ENCODE results near the gene ST3GAL3. TPM values are rescaled to one million over a fixed set of nuclear protein-coding genes. Genes with fewer than 3 reads are reported as not detected.

ST3GAL3 gene
- polyA plus RNA-seq, 2 of the 4 experiments (the other 2 are of a cell fraction): 2.5 to 4.0 TPM

DNA sequence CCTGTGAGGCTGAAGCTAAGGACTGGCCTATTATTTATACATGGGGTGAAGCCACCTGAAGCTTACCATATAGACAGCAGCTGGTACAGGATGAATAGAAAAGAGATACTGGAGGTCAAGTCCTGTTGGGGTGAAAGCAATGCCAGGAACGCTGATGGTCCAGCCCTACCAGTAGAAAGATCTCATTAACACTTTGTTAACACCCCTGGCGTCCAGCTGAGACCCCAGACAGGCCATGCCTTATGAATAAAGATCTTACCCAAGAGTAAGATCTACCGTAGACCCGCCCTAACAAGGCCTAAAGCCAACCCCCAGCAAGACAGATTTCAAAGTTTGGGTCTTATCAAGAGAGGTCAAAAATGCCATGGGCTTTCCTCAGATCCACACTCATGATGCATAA lies 34.7 kb downstream of the ST3GAL3 start:
- ATAC-seq (no peak), DNase-seq (ENCODE audit: low read depth in 1 of 2, low spot score in 1 of 2) (no peak), FAIRE-seq (no peak)
- H3K9me3 ChIP-seq: no peaks in the 10 kb centered on the region
- no peak overlapping the region for H3K4me2 ChIP-seq
- ChIA-PET POLR2A (no interaction called here), CTCF (interaction anchor here (1.8 kb wide), 1 partner anchor 22 kb away, joined by 5 read pairs; no protein-coding TSS in a partner anchor)
- WGBS (ENCODE audit: missing lambda C conversion rate): 94% methylated on average over 4 of the region's 4 CpGs
- no peak for TF ChIP-seq FOXS1 (CRISPR knock-in tag; IDR thresholded peaks at IDR 0.05)
- TF ChIP-seq KDM5A (IDR thresholded peaks at IDR 0.05): no peak
- TF ChIP-seq TP53 (CRISPR knock-in tag; IDR thresholded peaks at IDR 0.05): no peak
- TF ChIP-seq NR3C1 (IDR thresholded peaks at IDR 0.05): no peak
- no peak for TF ChIP-seq HOXB5 (CRISPR knock-in tag; IDR thresholded peaks at IDR 0.05)
- TF ChIP-seq, protein P1, sequence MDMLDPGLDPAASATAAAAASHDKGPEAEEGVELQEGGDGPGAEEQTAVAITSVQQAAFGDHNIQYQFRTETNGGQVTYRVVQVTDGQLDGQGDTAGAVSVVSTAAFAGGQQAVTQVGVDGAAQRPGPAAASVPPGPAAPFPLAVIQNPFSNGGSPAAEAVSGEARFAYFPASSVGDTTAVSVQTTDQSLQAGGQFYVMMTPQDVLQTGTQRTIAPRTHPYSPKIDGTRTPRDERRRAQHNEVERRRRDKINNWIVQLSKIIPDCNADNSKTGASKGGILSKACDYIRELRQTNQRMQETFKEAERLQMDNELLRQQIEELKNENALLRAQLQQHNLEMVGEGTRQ (IDR thresholded peaks at IDR 0.05): no peak
- no peak for TF ChIP-seq PHF8 (IDR thresholded peaks at IDR 0.05; ENCODE audit: borderline replicate concordance, low read depth)
- TF ChIP-seq E2F6 (IDR thresholded peaks at IDR 0.05; ENCODE audit: borderline replicate concordance, low read depth): no peak
- no peak for TF ChIP-seq CTCF (IDR thresholded peaks at IDR 0.05)
- no peak for TF ChIP-seq ATOH8 (CRISPR knock-in tag; IDR thresholded peaks at IDR 0.05; ENCODE audit: low read depth)
- no peak for TF ChIP-seq MYC (IDR thresholded peaks at IDR 0.05; ENCODE audit: borderline replicate concordance, low read length)
- TF ChIP-seq HOXA7 (CRISPR knock-in tag; IDR thresholded peaks at IDR 0.05): no peak
- TF ChIP-seq CHD4 (IDR thresholded peaks at IDR 0.05; ENCODE audit: borderline replicate concordance): no peak
- no peak overlapping the region for H3K27ac ChIP-seq
- H3K4me1 ChIP-seq: no peaks in the 10 kb centered on the region
- H3K4me3 ChIP-seq: no peak overlapping the region

GRCh38 chr1:43743206-43743605 lies 35.9 kb downstream of the ST3GAL3 start:
- no peak overlapping the region for H3K27ac ChIP-seq
- ATAC-seq: no peak
- WGBS (ENCODE audit: missing lambda C conversion rate): 56% methylated on average over 1 of the region's 1 CpG
- H3K4me3 ChIP-seq: no peak overlapping the region
- no peak for TF ChIP-seq NR3C1 (IDR thresholded peaks at IDR 0.05)
- no peak for TF ChIP-seq TP53 (CRISPR knock-in tag; IDR thresholded peaks at IDR 0.05)
- TF ChIP-seq, protein P1 (IDR thresholded peaks at IDR 0.05): no peak
- no peak for TF ChIP-seq HEYL (CRISPR knock-in tag; IDR thresholded peaks at IDR 0.05)
- H3K9me3 ChIP-seq: no peaks in the 10 kb centered on the region
- FAIRE-seq: no peak
- no peak overlapping the region for H3K4me2 ChIP-seq
- CTCF ChIA-PET: no interaction called here
- no peak for DNase-seq (ENCODE audit: low read depth in 1 of 2, low spot score in 1 of 2)
- H3K4me1 ChIP-seq: no peaks in the 10 kb centered on the region
- POLR2A ChIA-PET: no interaction called here

GRCh38 chr1:43747736-43748135 lies 40.4 kb downstream of the ST3GAL3 start:
- ChIA-PET CTCF (interaction anchor here (0.7 to 3.7 kb wide), 2 partner anchors 16 to 151 kb away, joined by 3 to 13 read pairs; no protein-coding TSS in a partner anchor), POLR2A (no interaction called here)
- Histone ChIP-seq H3K27ac (no peak overlapping the region), H3K4me3 (no peak overlapping the region), H3K4me1 (no peaks in the 10 kb centered on the region), H3K9me3 (no peaks in the 10 kb centered on the region), H3K4me2 (no peak overlapping the region)
- no peak for FAIRE-seq
- no peak for ATAC-seq
- no peak for DNase-seq (ENCODE audit: low read depth in 1 of 2, low spot score in 1 of 2)
- TF ChIP-seq TP53 (CRISPR knock-in tag; IDR thresholded peaks at IDR 0.05) (no peak), SREBF2 (IDR thresholded peaks at IDR 0.05) (no peak), JUNB (IDR thresholded peaks at IDR 0.05) (no peak), KDM1A (IDR thresholded peaks at IDR 0.05; ENCODE audit: low read depth) (no peak), KDM5A (IDR thresholded peaks at IDR 0.05) (no peak), MAFK (IDR thresholded peaks at IDR 0.05; ENCODE audit: partially characterized antibody) (no peak), TFCP2L1 (CRISPR knock-in tag; IDR thresholded peaks at IDR 0.05) (no peak), HOXB5 (CRISPR knock-in tag; IDR thresholded peaks at IDR 0.05) (no peak), HDAC2 (IDR thresholded peaks at IDR 0.05) (no peak), GATA3 (IDR thresholded peaks at IDR 0.05; ENCODE audit: borderline replicate concordance) (no peak), RARB (CRISPR knock-in tag; IDR thresholded peaks at IDR 0.05) (no peak), EP300 (IDR thresholded peaks at IDR 0.05) (no peak), CEBPB (IDR thresholded peaks at IDR 0.05) (no peak), SMC3 (IDR thresholded peaks at IDR 0.05) (no peak), ZC3H11A (IDR thresholded peaks at IDR 0.05) (no peak), CTCF (IDR thresholded peaks at IDR 0.05) (no peak), E2F6 (IDR thresholded peaks at IDR 0.05; ENCODE audit: borderline replicate concordance, low read depth) (no peak), FOXS1 (CRISPR knock-in tag; IDR thresholded peaks at IDR 0.05) (no peak)
- TF ChIP-seq, protein P2, sequence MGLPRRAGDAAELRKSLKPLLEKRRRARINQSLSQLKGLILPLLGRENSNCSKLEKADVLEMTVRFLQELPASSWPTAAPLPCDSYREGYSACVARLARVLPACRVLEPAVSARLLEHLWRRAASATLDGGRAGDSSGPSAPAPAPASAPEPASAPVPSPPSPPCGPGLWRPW (IDR thresholded peaks at IDR 0.05): no peak
- WGBS (ENCODE audit: missing lambda C conversion rate): 96% methylated on average over 4 of the region's 4 CpGs
